Adrenal gland (tissue), 12 donors: ENCODE results near the gene MFAP2. TPM values are rescaled to one million over a fixed set of nuclear protein-coding genes. Genes with fewer than 3 reads are reported as not detected.
A peak's percentile ranks its signal among the peaks of the same experiment; 100 is the strongest.

Experiments
- DNase-seq, 7 donors: peaks; one replicate each; pipeline ENCODE4 v3.0.0-alpha.2; 2019 to 2020
- H3K27ac ChIP-seq, 5 donors: fragments of 200-600 bp; sonication (generic) in 4 of 5; 1 replicate in 3 of 5; 2 replicates in 2 of 5; pipeline versions ENCODE4 v1.5.1 to v1.8.0; 2016 to 2020; ENCODE audit warnings: mild to moderate bottlenecking in 1 of 5
- H3K27me3 ChIP-seq: fragments of 200-600 bp; 2 replicates; pipeline ENCODE4 v1.8.0; 2021
- H3K36me3 ChIP-seq, 2 donors: fragments of 200-600 bp; replicated peaks in 1 of 2; 1 replicate in 1 of 2; 2 replicates in 1 of 2; pipeline versions ENCODE4 v1.5.1 to v1.8.0; 2018 to 2022
- H3K4me1 ChIP-seq, 2 donors: fragments of 200-600 bp; replicated peaks in 1 of 2; 1 replicate in 1 of 2; 2 replicates in 1 of 2; pipeline versions ENCODE4 v1.5.1 to v1.8.0; 2018 to 2021
- H3K4me3 ChIP-seq, 4 donors: fragments of 200-600 bp; sonication (generic) in 3 of 4; one replicate each; pipeline ENCODE4 v1.5.1; 2016 to 2018
- H3K9me3 ChIP-seq, 3 donors: fragments of 200-600 bp; sonication (generic) in 1 of 3; replicated peaks in 1 of 3; 1 replicate in 2 of 3; 2 replicates in 1 of 3; pipeline versions ENCODE4 v1.5.1 to v1.8.0; 2016 to 2021
- POLR2A ChIP-seq, 2 donors: fragments of 450-650 bp; IDR thresholded peaks; one replicate each; pipeline ENCODE4 v1.6.1; 2017; ENCODE audit warnings: antibody characterized with exemption in 2 of 2, mild to moderate bottlenecking in 2 of 2, moderate library complexity in 1 of 2
- WGBS, 4 donors: extraction: QIAGEN DNeasy Blood & Tissue Kit in 2 of 4; methylation state at CpG; one replicate each; pipeline versions ENCODE4 v1.1.5 to v1.1.7; 2013 to 2017; 5-methylcytosine and 5-hydroxymethylcytosine counted together
- intact Hi-C, 2 donors: fragments of 100-400 bp; cut with DNase I; formaldehyde crosslinking; loops; one replicate each; pipeline versions ENCODE4 v1.14.1 to v1.15.0; 2022 to 2023
- polyA plus RNA-seq, 3 donors: library from polyadenylated mRNA; stranded (reverse); fragments of 200-250 nt in 2 of 3; fragments of 350-450 nt in 1 of 3; fragmentation: Illumina TruSeq in 1 of 3; extraction: RNeasy Lipid Tissue Mini Kit (QIAGEN cat#74804) in 1 of 3; gene quantifications; one replicate each; pipeline ENCODE4 v1.2.3, GENCODE V29; 2013 to 2014
- total RNA-seq, 9 donors: library from RNA; depleted of rRNA in 4 of 9; stranded (reverse); fragments of >200 nt in 4 of 9; fragments of 120-200 nt in 1 of 9; fragmentation: NEBNext Ultra II Directional in 1 of 9; extraction: Animal tissue kit (Norgen Biotek cat#: 25700) in 1 of 9; gene quantifications; one replicate each; pipeline versions ENCODE4 v1.1.0 to v1.2.4, GENCODE V29; 2013 to 2023
- TF ChIP-seq, protein P1 (sequence below), 6 experiments: fragments of 450-650 bp in 4 of 6; fragments of 200-600 bp in 2 of 6; sonication (generic) in 1 of 6; IDR thresholded peaks; 1 replicate in 5 of 6; 2 replicates in 1 of 6; pipeline versions ENCODE4 v1.5.1 to v1.8.0; 2016 to 2021; ENCODE audit warnings: antibody characterized with exemption in 6 of 6, mild to moderate bottlenecking in 2 of 6, moderate library complexity in 1 of 6
- donor health status: healthy with polysubstance abuse.
- donor health status: Bipolar disorder and iron deficiency.
- donor health status: DM: yes; HTN: yes; CAD: no.
- donor health status: DM: no; HTN: no; CAD: no.
- donor health status: DM: no; HTN: no; CAD: no.
- donor health status: DM: yes; HTN: yes; CAD: no.

The MFAP2 gene
- total and polyA plus RNA-seq, 12 donors = 0.79 to 17.7 (median 4.5) TPM

GRCh38 chr1:17008208-17008855 is 27.9 kb upstream of the MFAP2 start:
- Histone ChIP-seq H3K36me3 (peaks cover 0 to 20% of the 10 kb centered on the region in 2 donors), H3K4me3 (no peak overlapping the region), H3K9me3 (no peaks in the 10 kb centered on the region), H3K27me3 (no peaks in the 10 kb centered on the region), H3K27ac (no peak overlapping the region), H3K4me1 (peaks cover 14 to 36% of the 10 kb centered on the region in 2 donors)
- TF ChIP-seq, protein P1, sequence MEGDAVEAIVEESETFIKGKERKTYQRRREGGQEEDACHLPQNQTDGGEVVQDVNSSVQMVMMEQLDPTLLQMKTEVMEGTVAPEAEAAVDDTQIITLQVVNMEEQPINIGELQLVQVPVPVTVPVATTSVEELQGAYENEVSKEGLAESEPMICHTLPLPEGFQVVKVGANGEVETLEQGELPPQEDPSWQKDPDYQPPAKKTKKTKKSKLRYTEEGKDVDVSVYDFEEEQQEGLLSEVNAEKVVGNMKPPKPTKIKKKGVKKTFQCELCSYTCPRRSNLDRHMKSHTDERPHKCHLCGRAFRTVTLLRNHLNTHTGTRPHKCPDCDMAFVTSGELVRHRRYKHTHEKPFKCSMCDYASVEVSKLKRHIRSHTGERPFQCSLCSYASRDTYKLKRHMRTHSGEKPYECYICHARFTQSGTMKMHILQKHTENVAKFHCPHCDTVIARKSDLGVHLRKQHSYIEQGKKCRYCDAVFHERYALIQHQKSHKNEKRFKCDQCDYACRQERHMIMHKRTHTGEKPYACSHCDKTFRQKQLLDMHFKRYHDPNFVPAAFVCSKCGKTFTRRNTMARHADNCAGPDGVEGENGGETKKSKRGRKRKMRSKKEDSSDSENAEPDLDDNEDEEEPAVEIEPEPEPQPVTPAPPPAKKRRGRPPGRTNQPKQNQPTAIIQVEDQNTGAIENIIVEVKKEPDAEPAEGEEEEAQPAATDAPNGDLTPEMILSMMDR (IDR thresholded peaks at IDR 0.05) = no peak
- no peak for TF ChIP-seq POLR2A (IDR thresholded peaks at IDR 0.05)
- intact Hi-C loops = no loop called here
- DNase-seq = no peak
- 89 to 95% (median 93%) methylated on average over 15 of the region's 15 CpGs for WGBS, 4 donors

DNA sequence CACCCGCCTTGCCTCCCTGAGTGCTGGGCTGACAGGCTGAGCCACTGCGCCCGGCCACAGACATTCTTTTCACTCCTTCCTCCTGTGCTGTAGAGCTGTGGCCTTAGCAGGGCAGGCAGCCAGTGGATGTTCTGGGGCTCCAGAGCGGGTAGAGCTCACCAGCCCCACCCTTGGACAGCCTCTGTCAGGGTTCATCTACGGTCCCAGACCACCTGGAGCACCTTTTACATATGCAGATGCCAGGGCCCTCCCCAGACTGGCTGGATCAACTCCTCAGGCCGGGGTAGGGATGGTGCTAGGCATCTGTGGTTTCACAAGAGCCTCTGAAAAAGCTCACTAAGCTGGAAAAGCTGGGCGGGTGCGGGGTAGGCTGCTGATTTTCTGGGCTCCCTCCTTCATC is 26.7 kb upstream of the MFAP2 start:
- no peak for DNase-seq

GRCh38 chr1:17005365-17005740 is 24.9 kb upstream of the MFAP2 start:
- WGBS, 4 donors = 95 to 97% (median 96%) methylated on average over 14 to 19 of the region's 19 CpGs

More for the DNA sequence above, 26.7 kb upstream of the MFAP2 start:
- Histone ChIP-seq H3K27me3 (no peaks in the 10 kb centered on the region), H3K27ac (no peak overlapping the region), H3K9me3 (no peaks in the 10 kb centered on the region), H3K4me1 (peaks cover 14 to 31% of the 10 kb centered on the region in 2 donors), H3K4me3 (no peak overlapping the region), H3K36me3 (peaks cover 0 to 31% of the 10 kb centered on the region in 2 donors)
- no peak for TF ChIP-seq POLR2A (IDR thresholded peaks at IDR 0.05)
- TF ChIP-seq, protein P1 (IDR thresholded peaks at IDR 0.05) = no peak
- intact Hi-C loops = no loop called here
- 91 to 95% (median 92%) methylated on average over 5 to 8 of the region's 8 CpGs for WGBS, 4 donors

DNA sequence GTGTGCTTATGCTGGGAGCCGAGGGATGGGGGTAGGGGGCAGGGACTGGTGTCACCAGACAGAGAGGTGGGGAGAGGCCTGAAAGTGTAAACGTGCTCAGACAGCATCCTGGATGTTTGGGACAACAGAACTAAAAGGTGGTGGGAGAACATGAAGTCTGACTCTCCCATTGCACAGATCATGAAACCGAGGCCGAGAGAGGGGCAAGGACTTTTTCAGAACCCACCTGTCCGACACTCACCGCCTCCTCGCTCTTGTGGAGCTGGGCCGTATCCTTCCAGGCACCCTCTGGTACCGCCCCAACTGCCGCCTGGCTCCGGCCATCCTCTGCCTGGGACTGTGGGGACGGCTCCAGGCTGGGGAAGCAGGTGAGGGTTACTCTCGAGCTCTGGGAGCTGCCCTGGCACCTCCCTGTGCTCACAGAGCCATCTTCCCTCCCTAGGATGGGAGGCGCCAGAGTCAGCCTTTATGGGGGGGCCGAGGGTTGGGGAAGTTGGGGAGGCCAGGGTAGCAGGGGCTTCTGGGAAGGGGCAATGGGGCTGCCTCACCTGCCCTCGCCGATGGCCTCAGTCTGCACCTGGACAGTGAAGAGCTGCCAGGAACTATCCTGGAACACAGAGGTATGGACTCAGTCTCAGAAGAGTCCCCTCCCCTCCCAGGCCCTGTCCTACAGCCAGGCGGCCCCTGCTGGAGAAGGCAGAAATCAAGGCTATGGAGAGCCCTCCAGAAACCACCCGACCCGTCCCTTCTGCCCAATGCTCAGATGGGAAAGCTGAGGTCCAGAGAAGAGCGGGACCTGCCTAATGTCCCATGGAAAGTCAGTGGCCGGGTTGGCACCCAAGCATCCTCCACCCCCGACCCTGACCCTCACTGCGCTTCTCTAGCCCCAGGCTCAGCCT is 24.3 kb upstream of the MFAP2 start:
- no peak for TF ChIP-seq POLR2A (IDR thresholded peaks at IDR 0.05)
- TF ChIP-seq, protein P1 (IDR thresholded peaks at IDR 0.05) = no peak
- no peak for DNase-seq
- WGBS, 4 donors = 94 to 96% (median 94%) methylated on average over 21 to 24 of the region's 24 CpGs
- Histone ChIP-seq H3K27me3 (no peaks in the 10 kb centered on the region), H3K27ac (peak overlapping the region in 2 of 5 donors; percentile 40 to 47), H3K4me1 (peaks cover 3 to 12% of the 10 kb centered on the region in 2 donors), H3K36me3 (peaks cover 0 to 42% of the 10 kb centered on the region in 2 donors), H3K4me3 (no peak overlapping the region), H3K9me3 (no peaks in the 10 kb centered on the region)
- intact Hi-C loops = no loop called here

More at GRCh38 chr1:17005365-17005740, 24.9 kb upstream of the MFAP2 start:
- intact Hi-C loops = no loop called here
- no peaks in the 10 kb centered on the region for H3K9me3 ChIP-seq
- H3K4me1 ChIP-seq = peaks cover 4 to 19% of the 10 kb centered on the region in 2 donors
- peaks cover 0 to 39% of the 10 kb centered on the region in 2 donors for H3K36me3 ChIP-seq
- H3K27me3 ChIP-seq = no peaks in the 10 kb centered on the region
- H3K27ac ChIP-seq = no peak overlapping the region
- TF ChIP-seq POLR2A (IDR thresholded peaks at IDR 0.05) = no peak
- TF ChIP-seq, protein P1 (IDR thresholded peaks at IDR 0.05) = no peak
- H3K4me3 ChIP-seq = no peak overlapping the region
- DNase-seq = no peak
